ENCODE measurements around the gene CYB5B.
"Not testable (repeated sequence)": the region's sequence is repeated elsewhere in the genome, so short reads cannot be mapped to it uniquely, and the experiment has no call there.

CYB5B gene

DNA sequence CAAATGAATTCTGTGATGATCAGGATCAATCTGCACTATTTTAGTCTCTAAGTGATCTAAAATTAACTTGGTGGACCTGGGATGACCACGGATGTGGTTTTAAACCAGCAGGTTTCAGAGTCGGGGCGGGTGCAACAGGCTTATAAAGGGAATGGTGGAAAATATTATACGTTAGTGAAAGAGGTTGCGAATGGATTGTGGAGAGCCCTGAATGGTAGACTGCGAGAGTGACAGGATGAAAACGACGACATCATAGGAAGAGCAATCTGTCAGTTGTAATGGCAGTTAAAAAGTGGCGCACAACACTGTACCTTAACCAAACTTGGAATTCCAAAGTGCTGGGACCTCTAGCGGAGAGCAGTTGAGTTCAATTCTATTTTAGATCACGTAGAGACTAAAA lies 1.2 kb upstream of the CYB5B start:
- POLR2A ChIA-PET, result no interaction called here
- no peak for TF ChIP-seq SUZ12 (IDR thresholded peaks at IDR 0.05)
- no peak for TF ChIP-seq LEF1 (IDR thresholded peaks at IDR 0.05; ENCODE audit: borderline replicate concordance)
- TF ChIP-seq, protein P1, sequence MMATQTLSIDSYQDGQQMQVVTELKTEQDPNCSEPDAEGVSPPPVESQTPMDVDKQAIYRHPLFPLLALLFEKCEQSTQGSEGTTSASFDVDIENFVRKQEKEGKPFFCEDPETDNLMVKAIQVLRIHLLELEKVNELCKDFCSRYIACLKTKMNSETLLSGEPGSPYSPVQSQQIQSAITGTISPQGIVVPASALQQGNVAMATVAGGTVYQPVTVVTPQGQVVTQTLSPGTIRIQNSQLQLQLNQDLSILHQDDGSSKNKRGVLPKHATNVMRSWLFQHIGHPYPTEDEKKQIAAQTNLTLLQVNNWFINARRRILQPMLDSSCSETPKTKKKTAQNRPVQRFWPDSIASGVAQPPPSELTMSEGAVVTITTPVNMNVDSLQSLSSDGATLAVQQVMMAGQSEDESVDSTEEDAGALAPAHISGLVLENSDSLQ (IDR thresholded peaks at IDR 0.05), result no peak
- no peak for TF ChIP-seq SP1 (IDR thresholded peaks at IDR 0.05)
- no peak for TF ChIP-seq NFRKB (IDR thresholded peaks at IDR 0.05)
- no peak for TF ChIP-seq FOXM1 (IDR thresholded peaks at IDR 0.05; ENCODE audit: borderline replicate concordance)
- no peak for TF ChIP-seq BHLHE40 (IDR thresholded peaks at IDR 0.05; ENCODE audit: borderline replicate concordance)
- TF ChIP-seq CTBP1 (IDR thresholded peaks at IDR 0.05; ENCODE audit: borderline replicate concordance), result no peak
- no peak for TF ChIP-seq HDGF (IDR thresholded peaks at IDR 0.05; ENCODE audit: borderline replicate concordance)
- no peak for TF ChIP-seq ZNF384 (IDR thresholded peaks at IDR 0.05)
- TF ChIP-seq FOXA1 (IDR thresholded peaks at IDR 0.05), result no peak
- TF ChIP-seq L3MBTL2 (conservative IDR thresholded peaks at IDR 0.05), result no peak
- no peak for TF ChIP-seq TARDBP (IDR thresholded peaks at IDR 0.05)
- TF ChIP-seq ELF4 (IDR thresholded peaks at IDR 0.05), result no peak
- TF ChIP-seq FOXK2 (IDR thresholded peaks at IDR 0.05), result no peak
- no peak for TF ChIP-seq ARNT (IDR thresholded peaks at IDR 0.05)
- no peak for DNase-seq (ENCODE audit: extremely low spot score)
- CTCF ChIA-PET, result no interaction called here

DNA sequence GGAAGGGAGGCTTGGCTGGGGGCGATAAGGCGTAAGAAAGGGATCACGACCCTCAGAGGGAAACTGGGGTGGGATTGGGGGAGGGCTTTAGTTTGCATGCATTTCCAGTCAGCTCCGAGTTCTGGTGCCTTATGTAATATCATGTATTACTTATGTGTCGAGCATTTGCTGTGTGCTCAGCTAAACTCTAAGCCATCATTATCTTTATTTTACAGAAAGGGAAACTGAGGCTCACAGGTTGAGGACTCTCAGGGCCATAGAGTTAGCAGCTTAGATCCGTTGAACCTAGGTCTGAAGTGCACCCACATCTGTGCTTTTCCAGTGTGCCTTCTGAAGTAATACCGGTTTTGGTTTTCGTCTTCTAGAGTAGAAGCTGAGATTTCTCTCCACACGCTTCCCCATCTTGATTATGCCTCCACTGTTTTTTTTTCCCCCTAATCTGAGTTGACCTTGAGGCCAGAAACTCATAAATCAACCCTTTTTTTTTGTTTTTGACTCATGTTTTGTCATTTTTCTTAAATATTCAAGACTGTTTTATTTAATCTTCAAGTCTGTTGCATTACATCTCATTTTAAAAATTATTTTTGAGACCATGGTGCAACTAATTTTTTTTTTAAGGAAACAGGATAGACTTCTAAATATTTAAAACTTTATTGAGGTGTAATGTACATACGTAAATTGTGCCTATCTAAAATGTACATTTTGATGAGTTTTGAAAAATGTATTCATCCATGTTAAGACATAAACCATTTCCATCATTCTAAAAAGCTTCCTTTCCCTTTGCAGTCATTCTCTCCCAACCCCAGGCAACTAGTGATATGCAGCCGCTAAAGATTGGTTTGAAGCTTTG lies 741 bp downstream of the CYB5B start:
- POLR2A ChIA-PET, result interaction anchor here (0.5 to 1.7 kb wide), 7 partner anchors 11 to 140 kb away, joined by 3 to 5 read pairs (median 3); no protein-coding TSS in a partner anchor
- CTCF ChIA-PET, result no interaction called here
- TF ChIP-seq, protein P1 (IDR thresholded peaks at IDR 0.05), result peak; percentile 32
- peak; percentile 77 for TF ChIP-seq ZNF384 (IDR thresholded peaks at IDR 0.05)
- no peak for TF ChIP-seq HDGF (IDR thresholded peaks at IDR 0.05; ENCODE audit: borderline replicate concordance)
- DNase-seq (ENCODE audit: extremely low spot score), result no peak

DNA sequence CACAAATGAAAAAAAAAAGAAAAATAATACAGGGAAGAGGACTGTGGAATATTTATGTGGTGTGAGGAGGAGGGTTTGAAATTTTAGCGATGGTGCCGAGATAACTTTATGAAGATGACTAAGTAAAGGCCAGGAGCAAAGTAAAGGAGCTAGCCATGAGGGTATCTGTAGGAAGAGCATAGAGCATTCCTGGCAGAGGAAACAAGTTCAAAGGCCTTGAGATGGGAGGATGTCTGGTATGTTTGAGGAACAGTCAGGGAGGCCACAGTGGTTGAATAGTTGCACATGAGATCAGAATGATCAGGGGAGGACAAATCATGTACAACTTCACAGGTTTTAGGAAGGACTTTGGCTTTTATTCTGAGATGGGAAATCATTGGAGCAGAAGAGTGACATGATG lies 4.2 kb downstream of the CYB5B start:
- TF ChIP-seq ARNT (IDR thresholded peaks at IDR 0.05), result no peak
- no peak for TF ChIP-seq FOXM1 (IDR thresholded peaks at IDR 0.05; ENCODE audit: borderline replicate concordance)
- TF ChIP-seq LEF1 (IDR thresholded peaks at IDR 0.05; ENCODE audit: borderline replicate concordance), result no peak
- TF ChIP-seq SP1 (IDR thresholded peaks at IDR 0.05), result no peak
- no peak for TF ChIP-seq SUZ12 (IDR thresholded peaks at IDR 0.05)
- TF ChIP-seq, protein P1 (IDR thresholded peaks at IDR 0.05), result no peak
- TF ChIP-seq HDGF (IDR thresholded peaks at IDR 0.05; ENCODE audit: borderline replicate concordance), result no peak
- no peak for TF ChIP-seq L3MBTL2 (conservative IDR thresholded peaks at IDR 0.05)
- no peak for TF ChIP-seq FOXA1 (IDR thresholded peaks at IDR 0.05)
- TF ChIP-seq NFRKB (IDR thresholded peaks at IDR 0.05), result no peak
- ChIA-PET POLR2A (no interaction called here), CTCF (no interaction called here)
- no peak for DNase-seq (ENCODE audit: extremely low spot score)

DNA sequence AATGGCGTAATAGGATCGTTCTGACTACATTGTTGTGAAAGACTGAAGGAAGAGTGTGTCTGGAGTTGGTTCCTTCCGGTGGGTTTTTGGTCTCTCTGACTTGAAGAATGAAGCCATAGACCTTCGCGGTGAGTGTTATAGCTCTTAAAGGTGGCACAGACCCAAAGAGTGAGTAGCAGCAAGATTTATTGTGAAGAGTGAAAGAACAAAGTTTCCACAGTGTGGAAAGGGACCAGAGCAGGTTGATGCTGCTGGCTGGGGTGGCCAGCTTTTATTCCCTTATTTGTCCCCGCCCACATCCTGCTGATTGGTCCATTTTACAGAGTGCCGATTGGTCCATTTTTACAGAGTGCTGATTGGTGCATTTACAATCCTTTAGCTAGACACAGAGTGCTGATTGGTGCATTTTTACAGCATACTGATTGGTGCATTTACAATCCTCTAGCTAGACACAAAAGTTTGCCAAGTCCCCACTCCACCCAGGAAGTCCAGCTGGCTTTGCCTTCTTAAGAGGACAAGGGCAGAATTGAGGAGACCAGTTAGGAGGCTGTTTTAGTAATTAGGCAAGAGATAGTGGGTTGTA lies 4.7 kb downstream of the CYB5B start:
- POLR2A ChIA-PET; DNase-seq (ENCODE audit: extremely low spot score); CTCF ChIA-PET: not testable (repeated sequence)

DNA sequence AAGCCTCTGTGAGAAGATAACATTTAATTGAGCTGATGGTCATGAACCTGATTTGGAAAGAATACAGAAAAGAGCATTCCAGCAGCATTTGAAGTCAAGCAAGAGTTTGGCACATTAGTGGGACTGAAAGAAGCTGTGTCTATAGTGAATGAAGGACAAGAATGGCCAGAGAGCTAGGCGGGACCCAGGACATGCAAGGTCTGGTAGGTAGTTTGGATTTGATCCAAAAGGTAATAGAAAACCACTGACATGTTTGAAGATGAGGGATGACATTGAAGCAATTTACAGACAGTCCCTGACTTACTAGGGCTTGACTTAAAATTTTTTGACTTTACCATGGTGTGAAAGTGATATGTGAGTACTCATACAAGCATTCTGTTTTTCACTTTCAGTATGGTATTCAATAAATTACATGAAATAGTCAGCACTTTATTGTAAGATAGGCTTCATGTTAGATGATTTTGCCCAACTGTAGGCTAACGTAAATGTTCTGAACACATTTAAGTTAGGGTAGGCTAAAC lies 7.6 kb downstream of the CYB5B start:
- no peak for DNase-seq (ENCODE audit: extremely low spot score)
- TF ChIP-seq FOXM1 (IDR thresholded peaks at IDR 0.05; ENCODE audit: borderline replicate concordance), result no peak
- no peak for TF ChIP-seq L3MBTL2 (conservative IDR thresholded peaks at IDR 0.05)
- TF ChIP-seq SUZ12 (IDR thresholded peaks at IDR 0.05), result no peak
- TF ChIP-seq ELF4 (IDR thresholded peaks at IDR 0.05), result no peak
- no peak for TF ChIP-seq FOXK2 (IDR thresholded peaks at IDR 0.05)
- no peak for TF ChIP-seq NFRKB (IDR thresholded peaks at IDR 0.05)
- TF ChIP-seq HDGF (IDR thresholded peaks at IDR 0.05; ENCODE audit: borderline replicate concordance), result no peak
- POLR2A ChIA-PET, result interaction anchor here (0.6 kb wide), 1 partner anchor 28 kb away, joined by 3 read pairs; no protein-coding TSS in a partner anchor
- CTCF ChIA-PET, result no interaction called here

DNA sequence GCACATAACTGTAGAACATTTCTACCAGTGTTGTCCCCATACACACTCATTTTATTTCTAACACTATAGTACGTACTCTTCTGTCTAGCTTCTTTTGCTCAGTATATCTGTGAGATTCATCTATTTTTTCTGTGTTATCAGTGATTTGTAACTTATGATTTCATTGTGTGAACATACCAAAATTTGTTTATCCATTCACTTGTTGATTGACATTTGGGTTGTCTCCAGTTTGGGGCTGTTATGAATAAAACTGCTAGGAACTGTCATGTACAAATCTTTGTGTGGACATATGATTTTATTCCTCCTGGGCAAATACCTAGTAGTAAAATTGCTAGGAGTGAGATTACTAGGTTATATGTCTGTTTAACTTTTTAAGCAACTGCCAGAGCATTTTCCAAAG lies 9.6 kb downstream of the CYB5B start:
- CTCF ChIA-PET, result no interaction called here
- no peak for DNase-seq (ENCODE audit: extremely low spot score)
- POLR2A ChIA-PET, result no interaction called here
- TF ChIP-seq LEF1 (IDR thresholded peaks at IDR 0.05; ENCODE audit: borderline replicate concordance) (no peak), FOXM1 (IDR thresholded peaks at IDR 0.05; ENCODE audit: borderline replicate concordance) (no peak)
